HepG2 (cell line): ENCODE data around the gene ELP6. TPM values are rescaled to one million over a fixed set of nuclear protein-coding genes. Genes with fewer than 3 reads are reported as not detected.
A peak's percentile ranks its signal among the peaks of the same experiment; 100 is the strongest.

ENCODE experiments used
- ATAC-seq: fragments of 200-7000 bp; cut with Tn5 transposase; 3 replicates; pipeline ENCODE4 v1.9.1; 2020; ENCODE audit warnings: mild to moderate bottlenecking, moderate library complexity
- BruUV-seq: library from RNA; stranded (reverse); fragments of 400-500 nt; replicated peaks from 2 replicates; lab custom pipeline; 2021; lab: Mats Ljungman, UMichigan
- CTCF ChIA-PET: fragments of 300-600 bp; formaldehyde crosslinking; extraction: SDS; loops from one replicate; lab custom pipeline; 2021; ENCODE audit warnings: low total read pairs, inconsistent platforms, low intra/inter-chr PET ratio; lab: Yijun Ruan, JAX
- POLR2A ChIA-PET: fragments of 350-600 bp; sonication (Branson Sonifier 250); formaldehyde crosslinking; loops from one replicate; lab custom pipeline; 2020; ENCODE audit warnings: antibody characterized with exemption, inconsistent platforms; lab: Yijun Ruan, JAX
- DNase-seq: peaks from one replicate; pipeline ENCODE4 v3.0.0-alpha.2; 2015; ENCODE audit warnings: low spot score
- FAIRE-seq: peaks from 3 replicates; lab custom pipeline; 2011; peaks lifted over from hg19 to GRCh38; lab: Jason Lieb, UNC
- H2AFZ ChIP-seq: one replicate; pipeline ENCODE4 v1.6.1; 2011; ENCODE audit warnings: low read length, inconsistent platforms
- H3K27ac ChIP-seq: fragments of 300-600 bp; 3 replicates; pipeline ENCODE4 v1.8.0; 2011; ENCODE audit warnings: mixed run types, mild to moderate bottlenecking, mixed read lengths, low read length, inconsistent platforms; ENCODE audit not compliant: insufficient read depth; ENCODE audit errors: extremely low read length
- H3K27me3 ChIP-seq, 2 experiments: fragments of 200-600 bp in 1 of 2; 2 replicates in 1 of 2; 3 replicates in 1 of 2; pipeline versions ENCODE4 v1.6.0 to v1.8.0; 2011; ENCODE audit warnings: low read length in 2 of 2, mild to moderate bottlenecking in 2 of 2, moderate library complexity in 2 of 2, inconsistent platforms in 1 of 2; ENCODE audit not compliant: insufficient read depth in 2 of 2, control insufficient read depth in 1 of 2
- H3K36me3 ChIP-seq, 2 experiments: fragments of 200-600 bp in 1 of 2; replicated peaks in 1 of 2; 2 replicates in 1 of 2; 3 replicates in 1 of 2; pipeline versions ENCODE4 v1.5.1 to v1.8.0; 2011; ENCODE audit warnings: low read length in 2 of 2, inconsistent platforms in 1 of 2; ENCODE audit not compliant: insufficient read depth in 2 of 2, control insufficient read depth in 1 of 2
- H3K4me1 ChIP-seq: 2 replicates; pipeline ENCODE4 v1.5.1; 2012; ENCODE audit warnings: low read length, inconsistent platforms; ENCODE audit not compliant: insufficient read depth
- H3K4me2 ChIP-seq: 2 replicates; pipeline ENCODE4 v1.6.0; 2011; ENCODE audit warnings: low read depth, low read length, inconsistent platforms
- H3K4me3 ChIP-seq, 3 experiments: fragments of 200-600 bp in 1 of 3; sonication (generic), shearing (Covaris generic) in 1 of 3; replicated peaks in 1 of 3; 2 replicates each; pipeline ENCODE4 v1.5.1; 2011 to 2016; ENCODE audit warnings: low read length in 3 of 3, inconsistent platforms in 2 of 3, low read depth in 2 of 3, mild to moderate bottlenecking in 2 of 3, control low read depth in 1 of 3, mixed read lengths in 1 of 3; ENCODE audit not compliant: insufficient read depth in 1 of 3
- H3K79me2 ChIP-seq: one replicate; pipeline ENCODE4 v1.6.1; 2011; ENCODE audit warnings: low read length, inconsistent platforms; ENCODE audit not compliant: insufficient read depth
- H3K9ac ChIP-seq: 2 replicates; pipeline ENCODE4 v1.6.0; 2011; ENCODE audit warnings: mild to moderate bottlenecking, low read depth, low read length, inconsistent platforms; ENCODE audit not compliant: insufficient read depth
- H3K9me3 ChIP-seq: 2 replicates; pipeline ENCODE4 v1.5.1; 2012; ENCODE audit warnings: mild to moderate bottlenecking, low read length
- H4K20me1 ChIP-seq: 2 replicates; pipeline ENCODE4 v1.6.0; 2011; ENCODE audit warnings: inconsistent platforms, mild to moderate bottlenecking, low read length, moderate library complexity; ENCODE audit not compliant: insufficient read depth
- BATF2 ChIP-seq: sonication (generic); formaldehyde crosslinking; IDR thresholded peaks from 2 replicates; pipeline ENCODE4 v1.8.0; 2022; ENCODE audit warnings: mild to moderate bottlenecking, missing genetic modification reagents, moderate library complexity
- CCDC6 ChIP-seq: sonication (generic); formaldehyde crosslinking; IDR thresholded peaks from 2 replicates; pipeline ENCODE4 v1.8.1; 2022; ENCODE audit warnings: mild to moderate bottlenecking, missing genetic modification reagents, moderate library complexity
- CERS6 ChIP-seq: sonication (generic); formaldehyde crosslinking; IDR thresholded peaks from 2 replicates; pipeline ENCODE4 v1.5.0; 2020; ENCODE audit warnings: missing genetic modification reagents
- CREBL2 ChIP-seq: sonication (generic); formaldehyde crosslinking; IDR thresholded peaks from 2 replicates; pipeline ENCODE4 v1.8.1; 2023; ENCODE audit warnings: missing genetic modification reagents, mild to moderate bottlenecking, borderline replicate concordance
- ELF1 ChIP-seq: sonication (generic); formaldehyde crosslinking; IDR thresholded peaks from 2 replicates; pipeline ENCODE4 v1.4.0; 2020; ENCODE audit warnings: missing genetic modification reagents
- GABPB1 ChIP-seq: IDR thresholded peaks from 2 replicates; pipeline ENCODE4 v1.6.1; 2016; ENCODE audit warnings: mild to moderate bottlenecking, missing genetic modification reagents, moderate library complexity, missing compliant biosample characterization
- GLMP ChIP-seq: sonication (generic); formaldehyde crosslinking; IDR thresholded peaks from 2 replicates; pipeline ENCODE4 v1.9.0; 2021; ENCODE audit warnings: missing genetic modification reagents, mild to moderate bottlenecking, borderline replicate concordance
- LBX2 ChIP-seq: sonication (generic); formaldehyde crosslinking; IDR thresholded peaks from 2 replicates; pipeline ENCODE4 v1.5.0; 2020; ENCODE audit warnings: missing genetic modification reagents, mild to moderate bottlenecking, borderline replicate concordance
- MEF2D ChIP-seq: sonication (generic); formaldehyde crosslinking; IDR thresholded peaks from 2 replicates; pipeline ENCODE4 v1.5.1; 2020; ENCODE audit warnings: mild to moderate bottlenecking, missing genetic modification reagents
- NAIF1 ChIP-seq: sonication (generic); formaldehyde crosslinking; IDR thresholded peaks from 2 replicates; pipeline ENCODE4 v1.5.0; 2020; ENCODE audit warnings: mild to moderate bottlenecking, missing genetic modification reagents, borderline replicate concordance
- NFE2L2 ChIP-seq: fragments of 150-350 bp; IDR thresholded peaks from 2 replicates; pipeline ENCODE4 v1.6.1; 2014; ENCODE audit warnings: low read length
- NFIB ChIP-seq: sonication (generic); formaldehyde crosslinking; IDR thresholded peaks from 2 replicates; pipeline ENCODE4 v1.9.0; 2021; ENCODE audit warnings: missing genetic modification reagents, mild to moderate bottlenecking, borderline replicate concordance
- TFDP1 ChIP-seq: IDR thresholded peaks from 2 replicates; pipeline ENCODE4 v1.6.1; 2016; ENCODE audit warnings: missing compliant biosample characterization, missing genetic modification reagents, borderline replicate concordance
- ZBTB33 ChIP-seq: sonication (generic); formaldehyde crosslinking; IDR thresholded peaks from 2 replicates; pipeline ENCODE4 v1.4.0; 2020; ENCODE audit warnings: missing genetic modification reagents
- ZNF615 ChIP-seq: sonication (generic); formaldehyde crosslinking; IDR thresholded peaks from 2 replicates; pipeline ENCODE4 v1.5.0; 2020; ENCODE audit warnings: mild to moderate bottlenecking, missing genetic modification reagents, borderline replicate concordance
- ZNF670 ChIP-seq: sonication (generic); formaldehyde crosslinking; IDR thresholded peaks from 2 replicates; pipeline ENCODE4 v1.8.0; 2022; ENCODE audit warnings: mild to moderate bottlenecking, missing genetic modification reagents, borderline replicate concordance
- WGBS: methylation state at CpG from one replicate; pipeline ENCODE4 v1.1.6; 2017; ENCODE audit warnings: low lambda C conversion rate; 5-methylcytosine and 5-hydroxymethylcytosine counted together
- in situ Hi-C: cut with HindIII; loops from 2 replicates; pipeline ENCODE4 v1.10.0; 2017; ENCODE audit warnings: low pct_unique_long_range_greater_than_20kb; ENCODE audit not compliant: extremely low pct_ligation_motif_present
- intact Hi-C: fragments of 100-400 bp; cut with micrococcal nuclease; formaldehyde crosslinking; loops from one replicate; pipeline ENCODE4 v1.10.0; 2022; ENCODE audit not compliant: unreplicated experiment
- polyA plus RNA-seq, 8 experiments: library from polyadenylated mRNA; depleted of rRNA in 3 of 8; stranded (reverse) in 7 of 8; unstranded in 1 of 8; fragments of >200 nt; fragmentation: Illumina TruSeq in 4 of 8; extraction: Trizol in 4 of 8; gene quantifications; 2 replicates each; pipeline versions ENCODE4 v1.2.1 to v1.2.3, GENCODE V29; 2011 to 2016; ENCODE audit warnings: low read depth in 4 of 8, missing spikeins in 1 of 8, mixed read lengths in 1 of 8; ENCODE audit not compliant: insufficient read depth in 1 of 8
- total RNA-seq, 5 experiments: library from RNA; depleted of rRNA; stranded (reverse); fragments of >200 nt; fragmentation: Illumina TruSeq; extraction: Trizol; gene quantifications; 2 replicates each; pipeline ENCODE4 v1.2.3, GENCODE V29; 2016; ENCODE audit warnings: low read depth in 1 of 5

Gene ELP6
- total and polyA plus RNA-seq, 2 of the 13 experiments (the other 11 are each of a cell fraction or from before 2014, with no cell fraction given), result 45.0 to 49.3 TPM

- ATAC-seq (peak; percentile 79), FAIRE-seq (no peak)
- intact Hi-C loops, result no loop called here
- TF ChIP-seq NFE2L2 (no peak), CREBL2 (CRISPR knock-in tag) (no peak), NAIF1 (CRISPR knock-in tag) (no peak), LBX2 (CRISPR knock-in tag) (no peak; the same call in 1 of the 2 replicates), GABPB1 (CRISPR knock-in tag) (peak; percentile 25; the same call in 1 of the 2 replicates), BATF2 (CRISPR knock-in tag) (no peak), ZNF615 (CRISPR knock-in tag) (no peak), MEF2D (CRISPR knock-in tag) (no peak), GLMP (CRISPR knock-in tag) (no peak), ZNF670 (CRISPR knock-in tag) (no peak), ZBTB33 (CRISPR knock-in tag) (0 out of 2 replicates have a peak, but pooled peaks have one; percentile 9), CERS6 (CRISPR knock-in tag) (no peak), ELF1 (CRISPR knock-in tag) (peak; percentile 49; the same call in 1 of the 2 replicates), NFIB (CRISPR knock-in tag) (no peak), CCDC6 (CRISPR knock-in tag) (no peak), TFDP1 (CRISPR knock-in tag) (peak; percentile 45; the same call in 1 of the 2 replicates)
These were observed 29.1 kb upstream of the ELP6 start for GRCh38 chr3:47542471-47543173.

More at GRCh38 chr3:47542471-47543173, 29.1 kb upstream of the ELP6 start:
- DNase-seq, result no peak
- Histone ChIP-seq H3K4me2 (peak overlapping the region; percentile 75), H2AFZ (no peak overlapping the region), H3K27me3 (peaks cover 0 to 4% of the 10 kb centered on the region in 2 experiments; a peak in 3 of 5 replicates), H3K4me1 (peaks cover 34% of the 10 kb centered on the region), H3K9ac (peak overlapping the region; percentile 37), H3K9me3 (no peaks in the 10 kb centered on the region), H3K4me3 (peak overlapping the region; percentile 20 to 55 (median 50); a peak in 4 of 6 replicates), H3K79me2 (no peaks in the 10 kb centered on the region), H3K27ac (no peak overlapping the region), H3K36me3 (no peaks in the 10 kb centered on the region), H4K20me1 (no peaks in the 10 kb centered on the region)
- WGBS, result 5% methylated on average over 10 of the region's 21 CpGs
- CTCF ChIA-PET, result no interaction called here
- in situ Hi-C loops, result no loop called here
- POLR2A ChIA-PET, result interaction anchor here (0.8 to 1.1 kb wide), 3 partner anchors 9 to 246 kb away, joined by 4 to 5 read pairs (median 4); no protein-coding TSS in a partner anchor
- no TSS peak for BruUV-seq
